Activated CD8-positive, alpha-beta memory T cell treated with anti-CD3 and anti-CD28 coated beads, Interleukin-2, amount 10 ng/mL, durations not matched to agents 7 days and 5 days (primary cell): ENCODE data around the gene SCGB1D4. TPM values are rescaled to one million over a fixed set of nuclear protein-coding genes. Genes with fewer than 3 reads are reported as not detected.
"Not testable (repeated sequence)": the region's sequence is repeated elsewhere in the genome, so short reads cannot be mapped to it uniquely, and the experiment has no call there.

ENCODE experiments used
- ATAC-seq: fragments of 150-1000 bp; cut with Tn5 transposase; one replicate; pipeline ENCODE4 v1.10.0; 2021; ENCODE audit warnings: moderate library complexity
- CTCF ChIA-PET: fragments of 350-600 bp; sonication (Branson Sonifier 250); formaldehyde crosslinking; loops from one replicate; lab custom pipeline; 2021; ENCODE audit warnings: antibody characterized with exemption; lab: Charles Lee
- DNase-seq: peaks from one replicate; pipeline ENCODE4 v3.0.0-alpha.2; 2020
- H3K27ac Mint-ChIP-seq: one replicate; pipeline ENCODE4 v1.8.0; 2021; ENCODE audit warnings: mild to moderate bottlenecking, mixed read lengths
- H3K27me3 Mint-ChIP-seq: one replicate; pipeline ENCODE4 v1.8.0; 2021; ENCODE audit warnings: mixed read lengths
- H3K36me3 Mint-ChIP-seq: one replicate; pipeline ENCODE4 v1.8.0; 2021; ENCODE audit warnings: mild to moderate bottlenecking, mixed read lengths
- H3K4me1 Mint-ChIP-seq: one replicate; pipeline ENCODE4 v1.8.0; 2021; ENCODE audit warnings: mixed read lengths
- H3K4me3 Mint-ChIP-seq: one replicate; pipeline ENCODE4 v1.8.0; 2021; ENCODE audit warnings: mild to moderate bottlenecking, moderate library complexity, mixed read lengths
- H3K9me3 Mint-ChIP-seq: one replicate; pipeline ENCODE4 v1.8.0; 2022; ENCODE audit warnings: low read depth, mixed read lengths
- total RNA-seq, 2 experiments: library from RNA; stranded (reverse); gene quantifications; one replicate each; pipeline ENCODE4 v1.2.3, GENCODE V29; 2021

Gene SCGB1D4
- total RNA-seq, 2 experiments from 2014 or later = not detected

DNA sequence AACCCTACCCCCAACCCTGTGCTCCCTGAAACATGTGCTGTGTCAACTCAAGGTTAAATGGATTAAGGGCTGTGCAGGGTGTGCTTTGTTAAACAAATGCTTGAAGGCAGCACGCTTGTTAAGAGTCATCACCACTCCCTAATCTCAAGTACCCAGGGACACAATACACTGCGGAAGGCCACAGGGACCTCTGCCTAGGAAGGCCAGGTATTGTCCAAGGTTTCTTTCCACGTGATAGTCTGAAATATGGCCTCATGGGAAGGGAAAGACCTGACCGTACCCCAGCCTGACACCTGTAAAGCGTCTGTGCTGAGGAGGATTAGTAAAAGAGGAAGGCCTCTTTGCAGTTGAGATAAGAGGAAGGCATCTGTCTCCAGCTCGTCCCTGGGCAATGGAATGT, 27.8 kb upstream of the SCGB1D4 start:
- Mint-ChIP-seq H3K27me3 (peaks cover 23% of the 10 kb centered on the region), H3K4me1 (peaks cover 16% of the 10 kb centered on the region)
- ATAC-seq, H3K27ac Mint-ChIP-seq, H3K36me3 Mint-ChIP-seq, H3K9me3 Mint-ChIP-seq, H3K4me3 Mint-ChIP-seq, DNase-seq: not testable (repeated sequence)
- CTCF ChIA-PET = interaction anchor here (1.2 kb wide), 1 partner anchor 11 kb away, joined by 3 read pairs; the partner anchor contains the start of gene ASRGL1

DNA sequence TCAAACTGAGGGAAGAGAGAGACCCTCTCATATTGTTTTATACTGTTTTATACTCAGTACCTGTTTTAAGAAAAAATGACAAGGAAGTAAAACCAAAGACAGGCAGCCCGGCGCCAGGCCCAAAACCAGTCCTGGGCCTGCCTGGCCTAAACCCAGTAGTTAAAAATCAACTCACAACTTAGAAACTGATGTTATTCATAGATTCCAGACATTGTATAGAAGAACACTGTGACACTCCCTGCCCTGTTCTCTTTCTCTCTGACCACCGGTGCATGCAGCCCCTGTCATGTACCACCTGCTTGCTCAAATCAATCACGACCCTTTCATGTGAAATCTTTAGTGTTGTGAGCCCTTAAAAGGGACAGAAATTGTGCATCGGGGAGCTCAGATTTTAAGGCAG, 26.9 kb upstream of the SCGB1D4 start:
- DNase-seq, CTCF ChIA-PET, H3K27ac Mint-ChIP-seq, H3K9me3 Mint-ChIP-seq, ATAC-seq, H3K4me3 Mint-ChIP-seq, H3K36me3 Mint-ChIP-seq: not testable (repeated sequence)
- Mint-ChIP-seq H3K4me1 (peaks cover 16% of the 10 kb centered on the region), H3K27me3 (peaks cover 17% of the 10 kb centered on the region)

DNA sequence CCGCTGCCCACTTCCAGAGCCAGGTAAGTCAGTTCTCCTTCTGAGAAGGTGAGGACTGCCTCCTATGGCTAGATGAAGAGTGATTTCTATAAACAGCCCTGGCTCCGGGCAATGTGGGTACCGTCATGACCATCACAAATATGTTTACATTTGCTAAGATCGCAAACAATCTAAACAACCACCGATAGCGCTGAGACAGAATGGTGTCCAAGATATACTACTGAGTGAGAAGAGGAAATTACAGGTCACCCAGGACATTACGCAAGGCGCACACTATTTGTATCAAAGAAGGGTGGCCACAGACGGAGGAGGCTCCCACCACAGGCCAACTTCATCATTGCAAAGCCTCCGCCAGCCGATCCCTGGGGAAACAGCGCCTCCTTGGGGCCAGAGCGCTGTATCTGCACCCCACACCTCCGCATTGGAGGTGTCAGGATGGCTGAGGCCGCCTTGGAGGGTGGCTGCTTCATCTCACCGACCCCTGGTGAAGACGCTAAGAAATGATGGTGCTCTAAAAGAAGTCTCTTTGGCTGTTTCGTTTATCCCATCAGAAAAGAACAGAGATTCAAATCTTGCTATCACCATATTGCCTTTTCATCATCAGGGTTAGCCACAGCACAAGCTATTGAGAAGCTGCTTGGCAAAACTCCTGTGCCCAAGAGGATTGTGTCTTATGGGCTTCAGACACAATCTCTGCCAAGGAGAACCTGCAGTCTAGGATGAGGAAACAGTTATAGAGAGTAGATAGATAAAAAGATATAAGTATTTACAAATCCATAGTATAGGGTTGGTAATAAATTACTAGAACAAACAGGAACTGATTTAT, 26.1 kb upstream of the SCGB1D4 start:
- no peaks in the 10 kb centered on the region for H3K9me3 Mint-ChIP-seq
- ATAC-seq = peak; percentile 96
- peak; percentile 82 for DNase-seq
- H3K36me3 Mint-ChIP-seq = peaks cover 2% of the 10 kb centered on the region
- no peak overlapping the region for H3K4me3 Mint-ChIP-seq
- H3K4me1 Mint-ChIP-seq = peaks cover 16% of the 10 kb centered on the region
- H3K27me3 Mint-ChIP-seq = peaks cover 15% of the 10 kb centered on the region
- CTCF ChIA-PET = interaction anchor here (1.0 to 2.6 kb wide), 2 partner anchors 14 to 15 kb away, joined by 3 to 10 read pairs; no protein-coding TSS in a partner anchor
- H3K27ac Mint-ChIP-seq = no peak overlapping the region

DNA sequence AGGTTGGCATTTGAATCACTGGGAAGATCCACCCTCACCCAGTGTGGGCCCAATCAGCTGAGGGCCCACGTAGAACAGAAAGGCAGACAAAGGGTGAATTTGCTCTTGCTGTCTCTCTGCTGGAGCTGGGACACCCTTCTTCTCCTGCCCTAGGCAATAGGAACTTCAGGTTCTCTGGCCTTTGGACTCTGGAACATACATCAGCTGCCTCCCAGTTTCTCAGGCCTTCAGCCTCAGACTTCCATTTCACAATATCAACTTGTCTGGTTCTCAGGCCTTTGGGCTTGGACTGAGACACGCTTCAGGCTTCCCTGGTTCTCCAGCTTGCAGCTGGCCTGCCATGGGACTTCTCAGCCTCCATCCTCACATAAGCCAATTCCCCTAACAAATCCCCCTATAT, 23.6 kb upstream of the SCGB1D4 start:
- H3K9me3 Mint-ChIP-seq = no peaks in the 10 kb centered on the region
- H3K36me3 Mint-ChIP-seq = no peaks in the 10 kb centered on the region
- H3K27me3 Mint-ChIP-seq = peaks cover 12% of the 10 kb centered on the region
- CTCF ChIA-PET = interaction anchor here (1.0 to 2.6 kb wide), 5 partner anchors 10 to 151 kb away, joined by 3 to 10 read pairs (median 3); no protein-coding TSS in a partner anchor
- H3K4me3 Mint-ChIP-seq = no peak overlapping the region
- peaks cover 13% of the 10 kb centered on the region for H3K4me1 Mint-ChIP-seq
- H3K27ac Mint-ChIP-seq = no peak overlapping the region
- DNase-seq = no peak
- no peak for ATAC-seq

DNA sequence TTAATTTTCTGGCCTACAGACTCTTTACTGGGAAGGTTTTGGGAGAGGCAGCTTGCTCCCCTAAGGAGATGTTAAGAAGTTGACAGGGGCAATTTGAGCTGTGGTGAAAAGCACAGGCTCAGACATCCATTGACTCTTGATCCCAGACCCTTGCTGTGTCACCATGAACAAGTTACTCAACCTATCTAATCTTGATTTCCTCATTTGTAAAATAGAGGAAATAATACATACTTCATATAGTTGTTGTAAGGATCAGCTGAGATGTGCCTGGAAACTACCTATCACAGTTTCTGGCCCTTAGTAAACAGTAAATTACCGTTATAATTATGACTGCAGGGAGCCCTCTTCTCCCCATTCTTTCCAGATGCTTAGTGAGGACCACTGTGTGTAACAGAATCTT, 16.6 kb upstream of the SCGB1D4 start:
- Mint-ChIP-seq H3K27me3 (peaks cover 37% of the 10 kb centered on the region), H3K4me1 (peaks cover 10% of the 10 kb centered on the region), H3K27ac (no peak overlapping the region), H3K4me3 (no peak overlapping the region), H3K9me3 (no peaks in the 10 kb centered on the region), H3K36me3 (no peaks in the 10 kb centered on the region)
- DNase-seq (no peak), ATAC-seq (no peak)
- CTCF ChIA-PET = no interaction called here

DNA sequence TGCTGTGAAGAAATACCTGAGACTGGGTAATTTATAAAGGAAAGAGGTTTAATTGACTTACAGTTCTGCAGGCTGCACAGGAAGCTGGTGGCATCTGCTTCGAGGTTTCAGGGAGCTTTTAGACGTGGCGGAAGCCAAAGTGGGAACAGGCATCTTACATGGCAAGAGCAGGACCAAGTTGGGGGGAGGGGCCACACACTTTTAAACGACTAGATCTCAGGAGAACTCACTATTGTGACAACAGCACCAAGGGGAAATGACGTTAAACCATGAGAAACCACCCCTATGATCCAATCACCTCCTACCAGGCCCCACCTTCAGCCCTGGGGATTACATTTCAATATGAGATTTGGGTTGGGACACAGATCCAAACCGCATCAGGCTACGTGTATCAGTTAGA, 11.1 kb upstream of the SCGB1D4 start:
- CTCF ChIA-PET = interaction anchor here (1.3 to 2.0 kb wide), 3 partner anchors 8 to 139 kb away, joined by 6 to 15 read pairs (median 8); no protein-coding TSS in a partner anchor
- DNase-seq = no peak
- ATAC-seq = no peak
- Mint-ChIP-seq H3K36me3 (no peaks in the 10 kb centered on the region), H3K27me3 (peaks cover 51% of the 10 kb centered on the region), H3K4me1 (peaks cover 15% of the 10 kb centered on the region), H3K4me3 (no peak overlapping the region), H3K9me3 (peaks cover 2% of the 10 kb centered on the region), H3K27ac (no peak overlapping the region)

DNA sequence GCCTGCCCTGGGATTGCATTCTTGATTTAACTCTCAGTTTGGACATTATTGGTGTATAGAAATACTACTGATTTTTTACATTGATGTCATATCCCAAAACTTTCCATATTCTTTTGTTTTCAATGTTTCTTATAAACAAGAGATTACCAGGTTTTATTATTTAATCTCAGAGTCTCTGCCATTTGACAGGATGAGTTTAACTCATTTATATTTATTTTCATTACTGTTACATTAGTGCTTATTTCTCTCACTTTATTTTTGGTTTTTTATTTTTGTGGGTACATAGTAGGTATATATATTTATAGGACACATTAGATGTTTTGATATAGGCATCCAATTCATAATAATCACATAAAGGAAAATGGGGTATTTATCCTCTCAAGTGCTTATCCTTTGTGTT, 9.1 kb upstream of the SCGB1D4 start:
- no peak for DNase-seq
- H3K9me3 Mint-ChIP-seq = peaks cover 2% of the 10 kb centered on the region
- ATAC-seq = no peak
- H3K4me3 Mint-ChIP-seq = no peak overlapping the region
- no peaks in the 10 kb centered on the region for H3K36me3 Mint-ChIP-seq
- peaks cover 42% of the 10 kb centered on the region for H3K27me3 Mint-ChIP-seq
- CTCF ChIA-PET = no interaction called here
- H3K4me1 Mint-ChIP-seq = peaks cover 15% of the 10 kb centered on the region
- no peak overlapping the region for H3K27ac Mint-ChIP-seq

DNA sequence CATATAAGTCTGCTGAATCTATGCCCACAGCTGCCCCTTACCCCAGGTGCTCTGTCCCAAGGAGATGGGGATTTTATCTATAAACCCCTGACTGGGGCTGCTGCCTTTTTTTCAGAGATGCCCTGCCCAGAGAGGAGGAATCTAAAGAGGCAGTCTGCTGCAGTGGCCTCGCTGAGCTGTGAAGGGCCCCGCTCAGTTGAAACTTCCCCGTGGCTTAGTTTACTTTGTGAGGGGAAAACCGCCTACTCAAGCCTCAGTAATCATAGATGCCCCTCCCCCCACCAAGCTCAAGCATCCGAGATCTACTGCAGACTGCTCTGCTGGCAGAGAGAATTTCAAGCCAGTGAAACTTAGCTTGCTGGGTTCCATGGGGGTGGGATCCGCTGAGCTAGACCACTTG, 7.4 kb upstream of the SCGB1D4 start:
- DNase-seq (no peak), ATAC-seq (no peak)
- H3K27me3 Mint-ChIP-seq = peaks cover 30% of the 10 kb centered on the region
- peaks cover 2% of the 10 kb centered on the region for H3K9me3 Mint-ChIP-seq
- peaks cover 7% of the 10 kb centered on the region for H3K4me1 Mint-ChIP-seq
- no peaks in the 10 kb centered on the region for H3K36me3 Mint-ChIP-seq
- no peak overlapping the region for H3K27ac Mint-ChIP-seq
- CTCF ChIA-PET = no interaction called here
- H3K4me3 Mint-ChIP-seq = no peak overlapping the region

DNA sequence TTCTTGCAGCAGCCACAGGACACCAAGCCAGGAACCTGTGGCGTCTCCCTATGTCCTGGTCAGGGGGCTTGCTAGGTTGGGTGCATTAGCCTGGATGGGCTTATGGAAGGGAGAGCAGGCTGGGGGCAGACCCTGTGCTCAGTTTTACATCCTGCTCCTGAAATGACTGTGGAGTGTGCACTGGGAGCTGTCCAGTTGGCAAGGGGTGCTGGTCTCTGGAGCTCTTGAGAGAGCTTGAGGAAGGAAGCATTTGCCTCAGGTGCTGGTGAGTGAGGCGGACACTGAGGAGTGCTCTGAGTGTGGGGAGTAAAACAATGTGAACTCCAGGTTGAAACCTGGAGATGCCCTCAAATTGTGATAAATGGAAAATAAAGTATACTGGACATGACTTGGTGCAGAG, 3.4 kb downstream of the SCGB1D4 start:
- ATAC-seq = peak; percentile 47
- CTCF ChIA-PET = interaction anchor here (1.0 kb wide), 1 partner anchor 187 kb away, joined by 3 read pairs; no protein-coding TSS in a partner anchor
- H3K36me3 Mint-ChIP-seq = no peaks in the 10 kb centered on the region
- H3K4me3 Mint-ChIP-seq = no peak overlapping the region
- no peaks in the 10 kb centered on the region for H3K4me1 Mint-ChIP-seq
- H3K27me3 Mint-ChIP-seq = peaks cover 27% of the 10 kb centered on the region
- H3K9me3 Mint-ChIP-seq = no peaks in the 10 kb centered on the region
- no peak for DNase-seq
- H3K27ac Mint-ChIP-seq = no peak overlapping the region

DNA sequence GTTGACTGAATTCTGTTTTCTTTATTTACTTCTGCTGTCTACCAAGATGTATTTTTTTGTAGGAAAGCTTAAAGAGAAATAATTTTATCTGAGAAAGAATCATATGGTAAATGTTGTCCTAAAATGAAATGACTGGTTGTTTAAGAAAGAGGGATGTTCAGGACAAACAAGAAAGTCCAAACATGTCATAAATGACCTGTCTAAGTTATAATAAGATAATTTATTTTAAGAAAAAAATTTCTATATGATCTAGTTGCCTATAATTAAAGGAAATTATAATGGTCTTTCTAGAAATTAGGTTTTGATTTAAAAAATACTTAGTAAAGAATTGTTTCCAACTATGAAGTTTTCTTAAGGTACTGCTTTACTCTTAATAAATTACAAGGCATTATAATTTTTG, 18.4 kb downstream of the SCGB1D4 start:
- Mint-ChIP-seq H3K9me3 (no peaks in the 10 kb centered on the region), H3K36me3 (no peaks in the 10 kb centered on the region), H3K4me1 (no peaks in the 10 kb centered on the region), H3K27ac (no peak overlapping the region), H3K4me3 (no peak overlapping the region), H3K27me3 (peaks cover 11% of the 10 kb centered on the region)
- CTCF ChIA-PET = no interaction called here
- ATAC-seq = no peak
- no peak for DNase-seq

DNA sequence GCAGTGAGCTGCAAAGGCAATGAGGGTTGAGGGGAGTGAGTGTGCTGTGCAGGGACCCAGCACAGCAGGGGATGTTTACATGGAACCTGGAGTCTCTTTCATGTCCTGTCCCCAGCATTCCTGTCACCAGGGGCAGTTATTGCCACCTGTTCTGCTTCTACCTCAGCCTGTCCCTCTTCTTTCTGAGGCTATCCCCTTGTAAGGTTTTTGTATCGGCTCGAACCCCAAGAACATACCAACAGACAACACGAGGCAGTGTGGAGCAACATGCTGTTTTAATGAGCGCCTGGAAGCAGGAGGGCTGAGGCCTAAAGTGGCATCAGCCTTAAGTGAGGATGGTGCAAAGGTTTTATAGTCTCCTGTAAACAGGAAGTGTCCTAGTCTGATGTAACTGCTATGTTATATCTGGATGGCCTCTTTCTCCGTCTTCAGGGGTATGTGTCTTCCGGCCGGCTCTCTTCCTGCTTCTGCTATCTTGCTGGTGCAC, 25.0 kb downstream of the SCGB1D4 start:
- Mint-ChIP-seq H3K4me1 (no peaks in the 10 kb centered on the region), H3K27me3 (peaks cover 8% of the 10 kb centered on the region), H3K4me3 (no peak overlapping the region), H3K36me3 (no peaks in the 10 kb centered on the region), H3K9me3 (no peaks in the 10 kb centered on the region), H3K27ac (no peak overlapping the region)
- ATAC-seq = no peak
- no peak for DNase-seq
- CTCF ChIA-PET = no interaction called here

DNA sequence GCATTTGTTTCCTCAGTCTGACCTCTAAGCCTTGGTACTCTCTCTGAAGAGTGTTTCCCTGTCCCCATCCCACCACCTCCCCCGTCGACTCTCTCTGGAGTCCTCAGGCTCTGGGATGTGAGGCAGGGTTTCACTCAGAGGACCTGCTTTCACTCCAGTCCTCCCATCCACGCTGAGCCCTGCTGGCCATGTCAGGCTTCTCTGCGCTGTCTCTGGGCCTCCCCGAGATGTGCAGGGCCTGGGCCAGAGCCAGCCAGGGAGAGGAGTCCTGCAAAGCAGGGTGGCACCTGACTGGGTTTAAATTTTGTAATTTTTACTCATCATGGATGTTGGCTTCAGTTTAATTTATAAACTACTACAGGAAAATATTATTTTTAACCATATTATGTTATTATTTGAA, 25.6 kb downstream of the SCGB1D4 start:
- Mint-ChIP-seq H3K9me3 (no peaks in the 10 kb centered on the region), H3K4me1 (no peaks in the 10 kb centered on the region), H3K4me3 (no peak overlapping the region), H3K36me3 (no peaks in the 10 kb centered on the region), H3K27me3 (peaks cover 11% of the 10 kb centered on the region), H3K27ac (no peak overlapping the region)
- DNase-seq = no peak
- no peak for ATAC-seq
- CTCF ChIA-PET = no interaction called here

DNA sequence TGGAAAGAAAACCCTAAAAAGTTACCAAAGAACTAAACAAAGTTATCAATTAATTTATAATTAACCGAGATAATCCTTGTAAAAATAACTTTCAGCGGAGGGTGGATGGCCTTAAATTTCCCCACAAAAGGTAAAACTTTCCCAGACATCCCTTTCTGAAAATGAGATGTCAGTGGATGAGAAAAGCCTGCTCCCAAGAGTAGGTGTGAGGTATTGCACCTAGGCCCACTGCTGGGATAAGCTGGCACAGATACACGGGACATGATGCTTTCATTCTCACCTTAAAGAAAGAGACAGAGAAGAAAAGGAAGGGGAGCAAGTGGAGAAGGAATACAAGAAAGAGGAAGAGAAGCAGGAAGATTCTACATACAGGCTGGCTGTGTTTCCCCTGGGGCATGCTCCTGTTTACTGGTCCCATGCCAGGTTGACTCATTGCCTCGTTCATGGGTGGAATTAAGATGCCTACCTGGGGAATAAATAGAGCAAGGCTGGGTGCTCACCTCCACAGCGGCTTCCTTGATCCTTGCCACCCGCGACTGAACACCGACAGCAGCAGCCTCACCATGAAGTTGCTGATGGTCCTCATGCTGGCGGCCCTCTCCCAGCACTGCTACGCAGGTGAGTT, 29.1 kb downstream of the SCGB1D4 start, which contains the start of gene SCGB2A2:
TSS of gene SCGB2A2 (plus strand) at position 505 of the 625 bp plus-strand sequence. CDS start at position 564, 59 bp downstream.
- CTCF ChIA-PET = no interaction called here
- Mint-ChIP-seq H3K36me3 (no peaks in the 10 kb centered on the region), H3K4me1 (no peaks in the 10 kb centered on the region), H3K4me3 (no peak within 1 kb of the TSS), H3K9me3 (no peaks in the 10 kb centered on the region), H3K27ac (no peak within 1 kb of the TSS), H3K27me3 (peaks cover 11% of the 10 kb centered on the region)
- DNase-seq (no peak), ATAC-seq (no peak)
